MM.1S (cell line): ENCODE data around the gene SLC44A2.

Source experiments
- DNase-seq: peaks from one replicate; pipeline ENCODE4 v3.0.0-alpha.2; 2015
- H2AFZ ChIP-seq: fragments of 300-600 bp; sonication (generic); 2 replicates; pipeline ENCODE4 v1.6.0; 2016; ENCODE audit warnings: antibody characterized with exemption, low read length
- H3F3A ChIP-seq: fragments of 300-600 bp; sonication (generic); 2 replicates; pipeline ENCODE4 v1.6.1; 2016; ENCODE audit warnings: mild to moderate bottlenecking, antibody characterized with exemption, low read length, moderate library complexity, mixed read lengths; ENCODE audit not compliant: insufficient read depth
- H3K27ac ChIP-seq: fragments of 300-600 bp; sonication (generic); 2 replicates; pipeline ENCODE4 v1.5.1; 2016; ENCODE audit warnings: mild to moderate bottlenecking, low read length
- H3K27me3 ChIP-seq: fragments of 300-600 bp; sonication (generic); replicated peaks from 2 replicates; pipeline ENCODE4 v1.6.0; 2016; ENCODE audit warnings: low read length; ENCODE audit not compliant: insufficient read depth
- H3K36me3 ChIP-seq: fragments of 300-600 bp; sonication (generic); replicated peaks from 2 replicates; pipeline ENCODE4 v1.6.1; 2016; ENCODE audit warnings: mild to moderate bottlenecking, low read length, mixed read lengths; ENCODE audit not compliant: insufficient read depth
- H3K4me1 ChIP-seq: fragments of 300-600 bp; sonication (generic); 2 replicates; pipeline ENCODE4 v1.6.1; 2016; ENCODE audit warnings: low read length, mixed read lengths
- H3K4me2 ChIP-seq: fragments of 300-600 bp; sonication (generic); 2 replicates; pipeline ENCODE4 v1.6.0; 2016; ENCODE audit warnings: low read depth, low read length
- H3K4me3 ChIP-seq: fragments of 300-600 bp; sonication (generic); 2 replicates; pipeline ENCODE4 v1.5.1; 2016; ENCODE audit warnings: low read length, mixed read lengths
- H3K79me2 ChIP-seq: fragments of 300-600 bp; sonication (generic); 2 replicates; pipeline ENCODE4 v1.6.1; 2016; ENCODE audit warnings: mixed run types, low read length, mixed read lengths
- H3K9ac ChIP-seq: fragments of 300-600 bp; sonication (generic); 2 replicates; pipeline ENCODE4 v1.6.1; 2016; ENCODE audit warnings: low read length, mixed read lengths
- H3K9me2 ChIP-seq: fragments of 300-600 bp; sonication (generic); replicated peaks from 2 replicates; pipeline ENCODE4 v1.6.1; 2016; ENCODE audit warnings: mild to moderate bottlenecking, low read length, mixed read lengths; ENCODE audit not compliant: insufficient read depth
- H3K9me3 ChIP-seq: fragments of 300-600 bp; sonication (generic); replicated peaks from 2 replicates; pipeline ENCODE4 v1.6.1; 2016; ENCODE audit warnings: mild to moderate bottlenecking, low read length, mixed read lengths; ENCODE audit not compliant: insufficient read depth
- H4K20me1 ChIP-seq: fragments of 300-600 bp; sonication (generic); 2 replicates; pipeline ENCODE4 v1.6.1; 2016; ENCODE audit warnings: mild to moderate bottlenecking, low read length, moderate library complexity, mixed read lengths; ENCODE audit not compliant: insufficient read depth
- EZH2 ChIP-seq: fragments of 300-600 bp; sonication (generic); optimal IDR thresholded peaks from 2 replicates; pipeline ENCODE3; 2017; ENCODE audit warnings: low read depth, mild to moderate bottlenecking, antibody characterized with exemption, low read length, mixed read lengths
- EZH2phosphoT487 ChIP-seq: fragments of 300-600 bp; sonication (generic); IDR thresholded peaks from 2 replicates; pipeline ENCODE4 v1.6.1; 2018; ENCODE audit warnings: antibody characterized with exemption, low read length
- TF ChIP-seq, protein P1 (sequence below): fragments of 300-600 bp; sonication (generic); IDR thresholded peaks from 2 replicates; pipeline ENCODE4 v1.5.1; 2016; ENCODE audit warnings: antibody characterized with exemption, low read length, mixed read lengths

The SLC44A2 gene

DNA sequence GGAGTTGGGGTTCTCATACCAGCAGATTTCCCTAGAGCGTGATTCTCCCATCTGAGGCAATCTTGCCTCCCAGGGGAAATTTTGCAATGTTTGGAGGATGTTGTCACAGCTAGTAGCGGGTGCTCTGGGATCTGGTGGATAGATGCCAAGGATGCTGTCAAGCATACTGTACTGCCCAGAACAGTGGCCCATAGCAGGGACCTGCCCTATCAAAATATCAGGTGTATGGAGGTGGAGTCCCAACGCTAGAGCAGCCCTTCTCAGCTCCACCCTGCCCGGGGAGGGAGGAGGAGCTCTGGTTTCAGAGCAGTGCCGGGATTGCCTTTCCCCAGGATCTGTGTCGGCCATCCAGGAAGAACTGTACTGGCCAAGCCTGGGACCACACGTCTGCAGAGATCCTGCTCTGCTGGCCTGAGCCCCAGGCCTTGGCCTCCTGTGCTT lies 65.0 kb downstream of the SLC44A2 start:
- TF ChIP-seq EZH2phosphoT487 (no peak), EZH2 (no peak)
- TF ChIP-seq, protein P1, sequence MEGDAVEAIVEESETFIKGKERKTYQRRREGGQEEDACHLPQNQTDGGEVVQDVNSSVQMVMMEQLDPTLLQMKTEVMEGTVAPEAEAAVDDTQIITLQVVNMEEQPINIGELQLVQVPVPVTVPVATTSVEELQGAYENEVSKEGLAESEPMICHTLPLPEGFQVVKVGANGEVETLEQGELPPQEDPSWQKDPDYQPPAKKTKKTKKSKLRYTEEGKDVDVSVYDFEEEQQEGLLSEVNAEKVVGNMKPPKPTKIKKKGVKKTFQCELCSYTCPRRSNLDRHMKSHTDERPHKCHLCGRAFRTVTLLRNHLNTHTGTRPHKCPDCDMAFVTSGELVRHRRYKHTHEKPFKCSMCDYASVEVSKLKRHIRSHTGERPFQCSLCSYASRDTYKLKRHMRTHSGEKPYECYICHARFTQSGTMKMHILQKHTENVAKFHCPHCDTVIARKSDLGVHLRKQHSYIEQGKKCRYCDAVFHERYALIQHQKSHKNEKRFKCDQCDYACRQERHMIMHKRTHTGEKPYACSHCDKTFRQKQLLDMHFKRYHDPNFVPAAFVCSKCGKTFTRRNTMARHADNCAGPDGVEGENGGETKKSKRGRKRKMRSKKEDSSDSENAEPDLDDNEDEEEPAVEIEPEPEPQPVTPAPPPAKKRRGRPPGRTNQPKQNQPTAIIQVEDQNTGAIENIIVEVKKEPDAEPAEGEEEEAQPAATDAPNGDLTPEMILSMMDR = no peak
- peaks cover 12% of the 10 kb centered on the region for H3K79me2 ChIP-seq
- H3K27ac ChIP-seq = no peak overlapping the region
- H2AFZ ChIP-seq = no peak overlapping the region
- no peak overlapping the region for H3K4me2 ChIP-seq
- DNase-seq = no peak
- H4K20me1 ChIP-seq = peaks cover 3% of the 10 kb centered on the region; the same call in 1 of the 2 replicates
- no peaks in the 10 kb centered on the region for H3K9me3 ChIP-seq
- H3K9me2 ChIP-seq = no peaks in the 10 kb centered on the region
- peaks cover 12% of the 10 kb centered on the region for H3F3A ChIP-seq
- peaks cover 4% of the 10 kb centered on the region; the same call in 1 of the 2 replicates for H3K36me3 ChIP-seq
- no peaks in the 10 kb centered on the region for H3K4me1 ChIP-seq
- H3K4me3 ChIP-seq = no peak overlapping the region
- H3K9ac ChIP-seq = no peak overlapping the region
- no peaks in the 10 kb centered on the region for H3K27me3 ChIP-seq

- TF ChIP-seq, protein P1 = no peak
- TF ChIP-seq EZH2phosphoT487 (no peak), EZH2 (no peak)
- no peak overlapping the region for H2AFZ ChIP-seq
- H3K4me1 ChIP-seq = no peaks in the 10 kb centered on the region
- H3K9me2 ChIP-seq = no peaks in the 10 kb centered on the region
- H3K9ac ChIP-seq = no peak overlapping the region
- no peak overlapping the region for H3K27ac ChIP-seq
- no peaks in the 10 kb centered on the region for H3K27me3 ChIP-seq
- H3F3A ChIP-seq = peaks cover 14% of the 10 kb centered on the region
- no peak for DNase-seq
- H3K36me3 ChIP-seq = no peaks in the 10 kb centered on the region
- H3K4me2 ChIP-seq = no peak overlapping the region
- peaks cover 6% of the 10 kb centered on the region; the same call in 1 of the 2 replicates for H3K79me2 ChIP-seq
- peaks cover 3% of the 10 kb centered on the region; the same call in 1 of the 2 replicates for H4K20me1 ChIP-seq
- H3K9me3 ChIP-seq = no peaks in the 10 kb centered on the region
- H3K4me3 ChIP-seq = no peak overlapping the region
Measured at GRCh38 chr19:10691178-10691881, 66.0 kb downstream of the SLC44A2 start.

- no peak for TF ChIP-seq EZH2
- TF ChIP-seq EZH2phosphoT487 = no peak
- TF ChIP-seq, protein P1 = no peak
- no peak overlapping the region for H2AFZ ChIP-seq
- H3K36me3 ChIP-seq = no peaks in the 10 kb centered on the region
Measured at GRCh38 chr19:10691883-10692282, 66.5 kb downstream of the SLC44A2 start.

More at GRCh38 chr19:10691883-10692282, 66.5 kb downstream of the SLC44A2 start:
- peaks cover 14% of the 10 kb centered on the region for H3F3A ChIP-seq
- peaks cover 3% of the 10 kb centered on the region; the same call in 1 of the 2 replicates for H4K20me1 ChIP-seq
- H3K4me1 ChIP-seq = no peaks in the 10 kb centered on the region
- H3K79me2 ChIP-seq = 0 out of 2 replicates have a peak, but pooled peaks cover under 1% of the 10 kb centered on the region
- H3K4me2 ChIP-seq = no peak overlapping the region
- H3K4me3 ChIP-seq = no peak overlapping the region
- no peak overlapping the region for H3K27ac ChIP-seq
- no peak overlapping the region for H3K9ac ChIP-seq
- H3K9me2 ChIP-seq = no peaks in the 10 kb centered on the region
- H3K9me3 ChIP-seq = no peaks in the 10 kb centered on the region
- no peak for DNase-seq
- 0 out of 2 replicates have a peak, but pooled peaks cover 4% of the 10 kb centered on the region for H3K27me3 ChIP-seq
